Measurements from ENCODE around the gene TPP1.

Gene TPP1

DNA sequence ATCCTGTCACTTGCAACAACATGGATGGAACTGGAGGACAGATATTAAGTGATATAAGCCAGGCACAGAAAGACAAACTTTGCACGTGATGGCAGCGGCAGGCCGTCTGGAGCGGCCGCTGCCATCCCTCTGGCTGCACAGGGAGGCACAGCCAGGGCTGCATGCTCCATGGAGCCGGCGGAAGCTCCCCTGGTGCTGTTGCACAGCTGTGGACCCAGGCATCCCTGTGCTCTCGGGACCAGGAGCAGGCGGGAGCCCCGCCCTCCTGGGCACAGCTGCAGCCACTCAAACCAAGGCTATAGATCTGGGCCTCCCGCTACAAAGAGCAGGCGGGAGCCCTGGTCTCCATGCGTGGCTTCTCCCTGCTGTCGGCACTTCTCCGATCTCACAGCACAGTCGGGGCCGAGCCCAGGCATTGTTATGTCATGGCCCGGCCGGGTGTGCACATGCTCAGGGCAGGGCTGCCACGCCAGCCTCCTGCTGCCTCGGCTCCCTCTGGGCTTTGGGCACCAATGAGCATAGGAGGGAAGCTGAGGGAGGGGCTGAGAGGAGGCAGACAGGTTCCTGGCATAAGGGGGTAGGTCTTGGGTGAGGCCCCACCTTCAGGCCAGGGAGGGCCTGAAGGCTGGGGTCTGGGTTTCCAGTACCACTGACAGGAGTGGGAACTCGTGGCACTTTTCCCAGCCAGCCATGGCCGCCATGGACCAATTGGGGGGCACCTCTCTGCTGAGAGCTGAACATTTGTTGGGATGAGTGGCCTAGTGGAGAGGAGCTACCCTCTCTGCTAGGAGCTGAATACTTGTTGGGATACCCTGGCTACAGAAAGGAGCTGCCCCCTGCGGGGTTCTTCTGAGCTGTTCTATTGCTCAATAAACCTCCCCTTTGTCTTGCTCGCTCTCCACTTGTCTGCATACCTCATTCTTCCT is 32.5 kb downstream of the TPP1 start:
- DNase-seq: no peak

DNA sequence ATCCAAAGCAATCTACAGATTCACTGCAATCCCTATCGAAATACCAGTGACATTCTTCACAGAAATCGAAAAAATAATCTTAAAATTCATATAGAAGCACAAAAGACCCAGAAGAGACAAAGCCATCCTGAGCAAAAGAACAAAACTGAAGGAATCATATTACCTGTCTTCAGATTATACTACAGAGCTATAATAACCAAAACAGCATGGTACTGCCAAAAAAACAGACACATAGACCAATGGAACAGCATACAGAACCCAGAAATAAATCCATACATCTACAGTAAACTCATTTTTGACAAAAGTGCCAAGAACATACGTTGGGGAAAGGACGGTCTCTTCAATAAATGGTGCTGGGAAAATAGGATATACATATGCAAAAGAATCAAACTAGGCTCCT is 34.7 kb downstream of the TPP1 start:
- DNase-seq: no peak

DNA sequence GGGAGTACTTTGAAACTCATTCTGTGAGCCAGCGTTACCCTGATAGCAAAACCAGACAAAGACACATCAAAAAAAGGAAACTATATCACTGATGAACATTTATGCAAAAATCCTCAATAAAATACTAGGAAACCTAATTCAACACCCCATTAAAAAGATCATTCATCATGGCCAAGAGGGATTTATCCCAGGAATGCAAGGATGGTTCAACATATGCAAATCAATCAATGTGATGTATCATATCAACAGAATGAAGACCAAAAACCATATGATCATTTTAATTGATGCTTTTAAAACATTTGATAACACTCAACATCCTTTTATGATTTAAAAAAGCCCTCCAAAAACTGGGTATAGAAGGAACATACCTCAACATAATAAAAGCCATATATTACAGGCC is 35.6 kb downstream of the TPP1 start:
- no peak for DNase-seq

DNA sequence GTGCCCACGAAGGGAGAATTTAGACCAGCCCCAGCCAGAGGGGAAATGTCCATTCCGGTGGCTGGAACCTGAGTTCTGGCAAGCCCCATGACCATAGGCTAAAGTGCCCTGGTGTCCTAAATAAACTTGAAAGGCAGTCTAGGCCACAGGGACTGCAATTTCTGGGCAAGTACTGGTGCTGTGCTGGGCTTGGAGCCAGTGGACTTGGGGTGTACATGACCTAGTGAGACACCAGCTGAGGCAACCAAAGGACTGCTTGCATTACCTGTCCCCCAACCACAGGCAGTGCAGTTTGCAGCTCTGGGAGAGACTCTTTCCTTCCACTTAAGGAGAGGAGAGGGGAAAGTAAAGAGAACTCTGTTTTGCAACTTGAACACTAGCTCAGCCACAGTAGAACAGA is 39.5 kb downstream of the TPP1 start:
- DNase-seq: no peak

DNA sequence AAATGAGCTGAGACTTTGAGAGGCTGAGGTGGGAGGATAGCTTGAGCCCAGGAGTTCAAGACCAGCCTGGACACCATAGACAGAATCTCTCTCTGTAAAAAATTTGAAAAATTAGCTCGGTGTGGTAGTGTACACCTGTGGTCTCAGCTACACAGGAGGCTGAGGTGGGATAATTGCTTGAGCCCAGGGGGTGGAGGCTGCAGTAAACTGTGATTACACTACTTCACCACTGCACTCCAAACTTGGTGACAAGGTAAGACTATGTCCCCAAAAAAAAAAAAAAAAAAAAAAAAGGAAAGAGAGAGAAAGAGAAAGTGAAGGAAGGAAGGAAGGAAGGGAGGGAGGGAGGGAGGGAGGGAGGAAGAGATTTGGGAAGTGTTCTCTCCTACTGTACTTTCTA is 41.1 kb downstream of the TPP1 start:
- no peak for DNase-seq

DNA sequence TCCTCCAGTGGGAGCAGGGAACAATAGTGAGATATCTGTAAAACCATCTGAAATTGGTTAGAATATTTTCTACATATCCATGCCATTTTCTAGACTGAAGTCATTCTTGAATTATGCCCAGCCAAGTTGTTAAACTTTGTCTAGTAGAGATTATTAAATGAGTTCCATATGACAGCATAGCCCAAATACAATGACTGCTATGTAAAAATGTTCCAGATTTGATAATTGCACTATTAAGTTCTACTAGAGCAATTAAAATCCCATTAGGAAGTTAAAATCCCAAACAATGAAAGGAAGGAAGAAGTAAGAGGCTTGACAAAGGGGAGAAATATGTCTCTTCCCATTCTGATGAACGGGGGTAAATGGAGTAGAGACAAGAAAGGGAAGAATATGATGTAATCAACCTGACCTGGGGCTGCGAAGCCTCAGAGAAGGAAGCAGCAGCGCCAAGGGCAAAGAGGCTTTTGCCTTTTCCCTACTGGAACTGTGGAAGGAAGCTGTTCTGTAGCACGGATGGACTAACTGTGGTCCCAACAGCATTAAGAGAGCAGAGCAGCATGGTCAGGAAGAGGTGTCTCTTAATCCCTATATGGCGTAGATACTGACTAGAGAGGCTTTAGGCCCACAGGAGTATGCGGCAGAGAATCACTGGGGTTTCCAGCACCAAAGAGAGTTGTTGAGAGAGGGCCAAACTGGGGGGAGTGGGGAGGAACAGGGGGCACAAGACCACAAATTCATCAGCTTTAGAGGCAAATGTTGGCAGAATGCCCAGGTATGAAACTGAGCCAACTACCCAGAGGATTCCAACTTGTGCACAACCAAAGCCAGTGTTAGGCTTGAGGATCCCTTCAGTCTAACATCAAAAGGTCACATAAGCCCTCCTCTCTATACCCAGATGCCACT is 42.5 kb downstream of the TPP1 start:
- DNase-seq: peak; percentile 28

DNA sequence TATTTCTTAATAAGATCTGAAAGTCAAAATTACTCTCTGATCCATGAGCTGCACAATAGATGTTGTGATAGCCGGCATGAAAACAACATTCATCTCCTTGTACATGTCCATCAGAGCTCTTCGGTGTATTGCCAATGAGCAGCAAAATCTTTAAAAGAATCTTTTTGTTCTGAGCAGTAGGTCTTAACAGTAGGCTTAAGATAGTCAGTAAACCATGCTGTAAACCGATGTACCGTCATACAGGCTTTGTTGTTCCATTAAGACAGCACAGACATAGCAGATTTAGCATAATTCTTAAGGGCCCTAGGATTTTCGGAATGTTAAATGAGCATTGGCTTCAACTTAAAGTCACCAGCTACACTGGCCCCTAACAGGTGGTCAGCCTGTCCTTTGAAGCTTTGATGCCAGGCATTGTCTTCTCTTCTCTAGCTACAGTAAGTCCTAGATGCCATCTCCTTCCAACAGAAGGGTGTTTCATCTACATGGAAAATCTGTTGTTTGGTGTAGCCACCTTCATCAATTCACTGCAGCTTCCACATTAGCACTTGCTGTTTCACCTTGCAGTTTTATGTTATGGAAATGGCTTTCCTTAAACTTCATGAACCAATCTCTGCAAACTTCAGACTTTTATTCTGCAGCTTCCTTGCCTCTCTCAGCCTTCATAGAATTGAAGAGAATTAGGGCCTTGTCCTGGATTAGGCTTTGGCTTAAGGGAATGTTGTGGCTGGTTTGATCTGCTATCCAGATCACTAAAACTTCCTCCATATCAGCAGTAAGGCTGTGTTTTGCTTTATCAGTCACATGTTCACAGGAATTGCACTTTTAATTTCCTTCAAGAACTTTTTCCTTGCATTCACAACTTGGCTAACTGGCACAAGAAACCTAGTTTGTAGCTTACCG is 44.2 kb downstream of the TPP1 start:
- no peak for DNase-seq

DNA sequence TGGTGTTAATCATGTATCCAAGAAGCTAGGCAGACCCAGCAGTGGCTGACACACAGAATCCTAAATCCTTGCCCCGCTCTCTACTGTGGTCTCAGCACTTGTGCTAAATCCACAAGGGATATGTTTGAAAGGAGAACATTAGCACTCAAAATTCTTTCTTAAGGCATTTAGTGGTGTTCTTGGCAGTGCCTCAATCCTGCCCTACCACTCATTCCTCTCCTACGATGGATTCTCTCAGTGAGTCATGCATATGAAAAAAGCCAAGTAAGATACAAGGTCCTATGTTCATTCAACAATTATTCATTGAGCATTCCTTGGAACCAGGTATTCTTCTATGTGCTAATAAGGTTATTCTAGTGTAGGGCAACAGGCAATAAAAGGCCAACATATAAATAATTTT is 47.0 kb downstream of the TPP1 start:
- peak; percentile 70 for DNase-seq

DNA sequence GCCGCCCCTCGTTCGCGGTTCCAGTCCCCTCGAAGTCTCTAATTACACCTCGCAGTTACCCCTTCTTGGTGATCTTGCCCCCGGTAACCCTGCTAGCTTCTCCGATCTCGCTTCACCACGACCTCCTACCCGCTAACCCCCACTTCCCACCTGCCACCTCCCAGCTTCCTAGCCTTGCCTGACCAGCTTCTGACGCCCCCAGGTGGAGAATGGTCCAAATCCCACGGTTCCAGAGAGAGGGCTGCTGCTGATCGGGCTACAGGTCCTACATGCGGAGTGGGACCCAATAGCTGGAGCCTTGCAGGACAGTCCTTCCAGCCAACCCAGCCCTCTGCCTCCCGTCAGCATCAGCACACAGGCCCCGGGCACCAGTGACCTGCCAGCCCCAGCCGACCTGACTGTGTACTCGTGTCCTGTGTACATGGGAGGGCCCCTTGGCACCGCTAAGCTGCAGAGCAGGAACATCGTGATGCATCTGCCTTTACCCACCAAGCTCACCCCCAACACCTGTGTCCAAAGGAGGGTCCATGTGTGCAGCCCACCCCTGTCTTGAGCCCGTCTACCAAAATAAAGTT is 47.7 kb downstream of the TPP1 start:
- DNase-seq: no peak

DNA sequence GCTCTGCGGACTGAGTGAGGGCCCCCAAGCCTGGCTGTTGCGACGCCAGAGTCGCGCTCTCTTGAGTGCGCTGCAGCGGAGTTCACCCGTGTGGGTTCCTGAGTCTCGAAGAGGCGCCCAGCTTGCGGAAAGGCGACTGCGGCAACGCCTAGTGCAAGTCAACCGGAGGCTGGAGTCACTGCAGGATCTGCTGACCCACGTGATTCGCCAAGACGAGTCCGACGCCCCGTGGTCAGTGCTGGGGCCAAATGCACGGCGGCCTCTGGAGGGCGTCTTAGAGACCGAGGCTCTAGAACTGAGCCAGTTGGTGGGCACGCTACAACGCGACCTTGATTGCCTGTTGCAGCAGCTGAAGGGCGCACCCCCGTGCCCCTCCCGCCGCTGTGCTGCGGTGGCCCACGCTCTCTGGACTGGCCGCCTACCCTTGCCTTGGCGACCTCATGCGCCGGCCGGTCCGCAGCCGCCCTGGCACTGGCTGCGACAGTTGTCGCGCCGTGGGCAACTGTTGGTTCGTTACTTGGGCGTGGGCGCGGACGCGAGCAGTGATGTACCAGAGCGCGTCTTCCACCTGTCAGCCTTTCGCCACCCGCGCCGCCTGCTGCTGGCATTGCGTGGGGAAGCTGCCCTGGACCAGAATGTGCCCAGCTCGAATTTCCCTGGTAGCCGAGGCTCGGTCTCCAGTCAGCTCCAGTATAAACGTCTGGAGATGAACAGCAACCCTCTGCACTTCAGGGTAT is 48.4 kb downstream of the TPP1 start:
- DNase-seq: no peak

DNA sequence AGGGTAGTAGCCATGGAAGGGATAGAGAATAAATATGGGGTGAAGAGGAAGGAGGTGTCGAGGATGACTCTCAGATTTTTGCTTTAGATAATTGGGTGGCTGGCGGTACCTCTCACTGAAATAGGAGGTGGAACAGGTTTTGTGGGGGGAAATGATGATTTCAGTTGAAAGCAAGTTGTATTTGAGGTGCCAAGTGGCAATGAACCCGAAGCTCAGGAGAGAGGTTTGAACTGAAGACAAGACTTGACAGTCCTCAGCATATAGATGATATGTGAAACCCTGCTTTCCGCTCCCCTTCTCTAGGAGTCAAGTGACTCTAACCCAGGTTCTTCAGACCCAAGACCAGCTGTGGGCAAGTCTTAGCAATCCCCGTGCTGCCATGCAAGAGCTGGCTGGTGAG is 49.5 kb downstream of the TPP1 start:
- DNase-seq: no peak

DNA sequence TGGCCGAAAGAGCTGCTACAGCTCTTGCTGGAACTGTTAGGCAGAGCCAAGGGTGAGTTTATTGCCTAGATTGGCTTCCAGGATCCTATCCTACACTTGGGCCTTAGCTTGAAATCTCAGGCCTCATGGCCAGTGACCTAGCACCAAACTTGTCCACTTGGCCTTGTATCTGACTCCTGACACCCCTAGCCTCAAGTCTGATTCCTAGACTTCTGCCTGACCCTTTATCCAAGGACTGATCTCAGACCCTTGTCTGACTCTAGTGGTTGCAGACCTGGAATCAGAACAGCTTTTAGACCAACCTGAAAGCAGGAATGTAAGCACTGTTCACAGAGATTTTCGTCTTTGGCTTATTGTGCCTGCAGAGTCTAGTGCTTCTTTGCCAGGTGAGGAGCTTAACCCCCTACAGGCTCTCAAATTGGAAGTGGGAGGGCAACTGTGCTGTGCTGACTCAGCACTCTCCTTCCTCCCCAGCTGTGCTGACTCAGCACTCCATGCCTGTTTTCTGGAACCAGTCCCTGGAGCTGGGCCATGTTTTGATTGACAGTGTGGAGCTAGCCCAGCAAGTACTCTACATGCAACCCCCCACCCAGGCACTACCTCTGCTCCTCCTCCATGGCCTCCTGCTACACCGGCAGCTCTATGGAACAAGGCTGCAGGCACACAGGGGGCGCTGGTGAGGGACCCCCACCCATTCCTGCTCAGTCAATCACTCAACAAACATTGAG is 50.9 kb downstream of the TPP1 start:
- peak; percentile 74 for DNase-seq

DNA sequence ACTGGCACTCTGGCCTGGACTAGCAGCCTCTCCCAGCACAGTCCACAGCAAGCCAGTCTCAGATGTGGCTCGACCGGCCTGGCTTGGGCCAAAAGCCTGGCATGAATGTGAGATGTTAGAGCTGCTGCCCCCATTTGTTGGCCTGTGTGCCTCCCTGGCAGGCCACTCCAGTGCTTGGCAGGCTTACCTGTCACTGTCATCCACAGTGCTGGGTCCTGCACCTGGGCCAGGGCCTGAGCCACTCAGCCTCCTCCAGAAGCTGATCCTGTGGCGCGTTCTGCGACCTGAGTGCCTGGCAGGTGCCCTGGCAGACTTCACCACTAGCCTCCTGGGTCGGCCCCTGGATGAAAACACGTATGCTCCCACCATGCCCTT is 51.9 kb downstream of the TPP1 start:
- no peak for DNase-seq

DNA sequence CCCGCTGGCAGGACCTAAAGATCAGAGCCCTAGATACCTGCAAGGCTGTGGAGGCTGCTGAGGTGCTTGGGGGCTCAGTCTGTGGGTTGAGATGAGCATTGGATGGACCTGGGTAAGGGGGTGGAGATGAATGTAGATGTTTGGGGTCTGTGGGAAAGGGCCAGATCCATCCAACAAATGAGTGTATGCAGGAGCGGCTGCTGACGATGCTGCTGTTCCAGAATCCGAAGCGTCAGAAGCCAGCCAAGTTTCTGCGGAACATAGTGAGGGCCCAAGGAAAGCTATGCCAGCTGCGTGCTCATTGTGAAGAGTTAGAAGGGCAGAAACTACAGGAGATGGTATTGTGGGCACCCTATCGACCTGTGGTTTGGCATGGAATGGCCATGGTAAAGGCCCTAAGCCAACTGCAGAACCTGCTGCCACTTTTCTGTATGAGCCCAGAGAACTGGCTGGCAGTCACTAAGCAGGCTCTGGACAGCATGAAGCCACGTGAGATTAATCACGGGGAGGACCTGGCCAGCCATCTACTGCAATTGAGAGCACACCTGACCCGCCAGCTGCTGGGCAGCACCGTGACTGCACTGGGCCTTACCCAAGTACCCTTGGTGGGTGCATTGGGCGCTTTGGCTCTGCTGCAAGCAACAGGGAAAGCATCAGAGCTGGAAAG is 52.4 kb downstream of the TPP1 start:
- DNase-seq: no peak

DNA sequence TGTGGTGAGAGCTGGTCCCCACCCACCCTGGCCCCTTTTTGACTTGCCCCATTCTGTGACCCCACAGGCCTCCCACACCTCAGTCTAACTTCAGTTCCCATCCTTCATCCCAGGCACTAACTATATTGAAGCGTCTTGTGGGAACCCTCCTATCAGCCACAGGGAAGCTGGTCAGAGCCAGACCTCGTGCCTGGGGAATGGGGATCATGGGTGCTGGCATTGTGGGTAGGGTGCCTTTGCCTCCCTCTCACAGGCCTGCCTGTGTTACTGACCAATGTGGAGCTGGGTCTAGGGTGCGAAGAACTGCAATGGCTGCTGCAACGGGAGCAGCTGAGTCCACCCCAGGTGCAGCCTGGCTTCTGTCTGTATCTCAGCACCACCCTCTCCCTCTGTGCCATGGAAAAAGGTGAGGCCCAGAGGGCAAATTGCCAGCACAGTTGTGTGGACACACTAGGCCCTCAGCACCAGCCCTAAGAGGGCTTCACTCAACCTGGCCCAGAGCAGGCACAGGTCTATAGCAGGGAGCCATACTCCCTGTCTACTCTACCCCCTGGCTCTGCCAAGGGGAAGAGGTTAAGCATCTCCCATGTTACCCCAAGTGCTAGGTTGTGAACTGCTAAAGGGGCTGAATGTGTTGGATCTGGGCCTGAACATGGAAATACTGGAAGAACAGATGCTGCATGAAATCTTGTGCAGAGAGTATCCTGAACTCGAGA is 53.1 kb downstream of the TPP1 start:
- DNase-seq: no peak

DNA sequence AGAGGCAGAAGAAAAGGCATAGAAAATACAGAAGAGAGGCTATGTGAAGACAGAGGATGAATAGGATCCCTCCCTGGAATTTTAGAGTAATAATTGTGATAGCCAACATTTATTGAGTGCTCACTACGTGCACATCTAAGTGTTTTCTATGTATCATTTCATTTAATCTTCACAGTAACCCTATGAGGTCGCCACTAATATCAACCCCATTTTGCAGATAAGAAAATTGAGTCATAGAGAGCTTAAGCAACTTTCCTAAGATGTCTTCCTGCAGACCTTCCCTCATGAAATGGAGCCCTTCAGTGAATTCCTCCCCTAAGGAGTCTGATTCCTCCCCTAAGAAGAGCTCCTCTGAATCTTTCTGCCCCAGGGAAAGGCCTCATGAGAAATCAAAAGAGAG is 53.9 kb downstream of the TPP1 start:
- no peak for DNase-seq

DNA sequence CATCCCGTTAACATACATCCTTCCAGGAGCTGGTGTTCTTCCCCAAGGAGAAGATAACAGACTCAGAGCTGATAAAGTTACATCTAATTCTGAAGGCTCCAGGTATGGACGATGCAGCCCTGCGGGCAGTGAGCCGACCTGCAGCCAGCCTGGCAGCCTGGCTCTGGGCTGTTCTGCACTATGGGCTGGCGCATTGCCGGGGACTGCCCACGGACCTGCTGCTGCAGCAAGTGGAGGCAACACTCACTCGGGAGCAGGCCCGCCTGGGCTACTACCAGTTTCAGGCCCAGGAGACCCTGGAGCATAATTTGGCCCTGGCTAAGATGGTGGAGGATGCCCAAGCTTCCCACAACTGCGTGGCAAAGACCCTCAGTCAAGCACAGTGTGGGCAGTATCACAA is 55.6 kb downstream of the TPP1 start:
- no peak for DNase-seq

DNA sequence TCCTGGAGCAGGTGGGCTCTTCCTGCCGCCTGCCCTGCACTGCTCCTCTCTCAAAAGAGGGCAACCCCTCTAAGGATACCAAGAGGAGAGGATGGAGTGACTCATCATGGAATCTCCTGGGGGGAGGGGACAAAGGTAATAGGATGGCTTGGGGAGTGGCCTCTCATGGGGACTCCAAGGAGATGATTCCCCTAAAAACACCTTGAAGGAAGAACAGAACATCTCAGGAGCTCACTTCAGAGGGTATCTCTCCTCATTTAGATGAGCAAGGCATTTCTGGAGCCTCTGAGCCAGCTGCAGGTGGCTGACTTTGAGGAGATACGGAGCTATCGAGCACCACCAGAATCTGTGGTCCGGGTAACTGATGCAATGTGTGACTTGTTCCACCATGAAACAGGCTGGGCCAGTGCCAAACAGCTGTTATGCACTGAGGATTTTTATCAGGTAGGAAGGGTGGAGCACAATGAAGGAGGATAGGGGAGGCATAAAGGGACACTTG is 56.1 kb downstream of the TPP1 start:
- no peak for DNase-seq

Data from NCI-H226 (cell line).